ENCODE data around the gene ABR.
A peak's percentile ranks its signal among the peaks of the same experiment; 100 is the strongest.

ABR gene

DNA sequence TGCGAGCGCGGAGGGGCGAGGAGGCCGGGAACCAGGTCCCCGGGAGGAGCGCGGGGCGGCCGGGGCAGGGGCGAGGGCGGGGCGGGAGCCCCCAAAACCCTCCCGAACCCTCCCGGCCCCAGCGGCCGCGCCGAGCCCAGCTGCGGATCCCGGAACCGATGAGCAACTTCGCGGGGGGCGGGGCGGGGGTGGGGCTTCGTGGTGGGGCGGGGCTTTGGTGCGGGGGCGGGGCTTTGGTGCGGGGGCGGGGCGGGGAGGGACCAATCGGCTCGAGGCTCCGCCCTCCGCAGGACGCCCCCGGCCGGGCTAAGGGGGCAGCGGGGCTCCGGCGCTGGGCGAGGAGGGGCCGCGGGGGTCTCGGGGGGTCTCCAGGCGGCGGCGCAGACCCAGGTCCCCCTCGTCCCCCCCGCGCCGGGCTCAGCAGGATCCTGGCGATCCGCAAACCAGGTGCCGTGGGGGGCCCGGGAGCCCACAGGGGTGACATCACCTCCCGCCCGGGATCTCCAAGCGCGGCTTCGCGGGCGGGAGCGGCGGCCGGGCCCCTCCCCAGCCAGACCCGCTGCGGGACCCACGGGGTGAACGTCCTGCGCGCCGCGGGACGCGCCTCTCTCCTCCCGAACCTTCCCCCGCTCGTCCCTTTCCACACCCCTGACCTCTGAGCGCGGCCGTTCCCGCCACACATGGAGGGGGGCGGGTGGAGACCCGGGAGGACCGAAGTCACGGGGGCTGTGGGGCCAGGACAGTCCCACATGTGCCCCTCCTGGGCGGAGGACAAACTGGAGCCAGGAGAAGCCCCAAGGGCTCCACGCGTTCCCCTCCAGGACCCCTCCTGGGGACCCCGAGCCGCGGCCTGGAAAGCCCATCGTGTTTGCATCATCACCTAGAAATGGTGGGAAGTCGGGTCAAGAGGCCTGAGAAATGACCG lies at the start of gene ABR:
ABR (minus strand) TSS at position 164 of the 925 bp plus-strand sequence. CDS start 254 bp downstream, outside the sequence.
- Histone ChIP-seq H3K4me3 (ENCODE audit: low read length) (peak within 1 kb of the TSS; percentile 64), H3K9ac (ENCODE audit: low read length) (peak within 1 kb of the TSS; percentile 48), H3K36me3 (ENCODE audit: control insufficient read depth, low read depth, low read length) (no peaks in the 10 kb centered on the region), H3K9me3 (ENCODE audit: control insufficient read depth, low read depth, low read length) (no peaks in the 10 kb centered on the region), H3K4me1 (ENCODE audit: control insufficient read depth, low read depth, low read length) (peaks cover 6% of the 10 kb centered on the region), H3K27ac (ENCODE audit: low read length) (no peak within 1 kb of the TSS), H3K27me3 (ENCODE audit: control insufficient read depth, insufficient read depth, low read length) (peaks cover 46% of the 10 kb centered on the region)

GRCh38 chr17:1229349-1229899 lies 49.6 kb upstream of the ABR start:
- H3K9me3 ChIP-seq (ENCODE audit: control insufficient read depth, low read depth, low read length), result no peaks in the 10 kb centered on the region
- H3K27ac ChIP-seq (ENCODE audit: low read length), result no peak overlapping the region
- H3K4me1 ChIP-seq (ENCODE audit: control insufficient read depth, low read depth, low read length), result no peaks in the 10 kb centered on the region
- peaks cover 71% of the 10 kb centered on the region for H3K27me3 ChIP-seq (ENCODE audit: control insufficient read depth, insufficient read depth, low read length)
- no peaks in the 10 kb centered on the region for H3K36me3 ChIP-seq (ENCODE audit: control insufficient read depth, low read depth, low read length)
- peak overlapping the region; percentile 27 for H3K4me3 ChIP-seq (ENCODE audit: low read length)
- H3K9ac ChIP-seq (ENCODE audit: low read length), result no peak overlapping the region

GRCh38 chr17:1228781-1229348 lies 49.1 kb upstream of the ABR start:
- no peak overlapping the region for H3K4me3 ChIP-seq (ENCODE audit: low read length)
- H3K9ac ChIP-seq (ENCODE audit: low read length), result no peak overlapping the region
- peaks cover 71% of the 10 kb centered on the region for H3K27me3 ChIP-seq (ENCODE audit: control insufficient read depth, insufficient read depth, low read length)
- H3K9me3 ChIP-seq (ENCODE audit: control insufficient read depth, low read depth, low read length), result no peaks in the 10 kb centered on the region
- H3K27ac ChIP-seq (ENCODE audit: low read length), result no peak overlapping the region
- no peaks in the 10 kb centered on the region for H3K4me1 ChIP-seq (ENCODE audit: control insufficient read depth, low read depth, low read length)
- no peaks in the 10 kb centered on the region for H3K36me3 ChIP-seq (ENCODE audit: control insufficient read depth, low read depth, low read length)

DNA sequence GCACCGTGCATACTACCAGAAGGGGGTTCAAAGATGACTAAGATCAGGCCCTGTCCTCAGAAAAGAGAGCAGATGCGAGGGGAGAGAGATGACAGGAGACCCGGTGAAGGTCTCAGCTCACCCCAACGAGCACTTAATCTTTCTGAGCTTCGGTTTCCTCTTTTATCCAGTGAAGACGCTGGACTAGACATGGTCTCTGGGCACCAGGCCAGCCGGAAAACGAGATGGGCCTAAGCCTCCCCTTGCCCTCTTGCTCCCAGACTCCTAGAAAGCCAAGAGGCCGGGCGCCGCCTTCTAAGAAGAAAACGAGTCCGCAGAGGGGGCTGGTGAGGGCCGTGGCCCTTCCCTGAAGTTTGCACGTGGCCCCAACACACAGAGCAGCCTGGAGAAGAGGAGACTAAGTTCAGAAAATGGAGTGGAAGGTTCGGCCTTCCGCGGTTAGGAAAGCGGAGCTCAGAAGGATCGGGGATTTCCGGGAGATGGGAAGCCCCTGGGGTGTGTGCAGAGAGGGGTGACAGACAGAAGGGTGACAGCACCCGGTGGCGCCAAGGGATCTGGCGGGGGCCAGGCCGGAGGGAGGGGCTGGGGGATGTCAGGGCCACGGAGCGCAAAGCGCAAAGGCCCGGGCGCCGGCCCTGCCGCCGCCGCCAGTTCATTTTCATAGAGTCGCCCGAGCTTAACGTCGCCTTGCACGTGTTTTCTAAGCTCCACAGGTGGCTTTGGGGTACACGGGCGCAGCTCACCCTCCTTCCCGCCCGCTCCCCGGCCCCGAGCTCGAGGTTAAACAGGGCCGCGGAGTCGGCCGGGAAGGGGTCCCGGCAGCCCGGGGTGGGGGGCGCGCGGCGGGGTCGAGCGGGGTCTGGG lies 48.4 kb upstream of the ABR start:
- Histone ChIP-seq H3K36me3 (ENCODE audit: control insufficient read depth, low read depth, low read length) (no peaks in the 10 kb centered on the region), H3K9ac (ENCODE audit: low read length) (no peak overlapping the region), H3K27me3 (ENCODE audit: control insufficient read depth, insufficient read depth, low read length) (peaks cover 71% of the 10 kb centered on the region), H3K27ac (ENCODE audit: low read length) (no peak overlapping the region), H3K4me1 (ENCODE audit: control insufficient read depth, low read depth, low read length) (no peaks in the 10 kb centered on the region), H3K9me3 (ENCODE audit: control insufficient read depth, low read depth, low read length) (no peaks in the 10 kb centered on the region), H3K4me3 (ENCODE audit: low read length) (no peak overlapping the region)

DNA sequence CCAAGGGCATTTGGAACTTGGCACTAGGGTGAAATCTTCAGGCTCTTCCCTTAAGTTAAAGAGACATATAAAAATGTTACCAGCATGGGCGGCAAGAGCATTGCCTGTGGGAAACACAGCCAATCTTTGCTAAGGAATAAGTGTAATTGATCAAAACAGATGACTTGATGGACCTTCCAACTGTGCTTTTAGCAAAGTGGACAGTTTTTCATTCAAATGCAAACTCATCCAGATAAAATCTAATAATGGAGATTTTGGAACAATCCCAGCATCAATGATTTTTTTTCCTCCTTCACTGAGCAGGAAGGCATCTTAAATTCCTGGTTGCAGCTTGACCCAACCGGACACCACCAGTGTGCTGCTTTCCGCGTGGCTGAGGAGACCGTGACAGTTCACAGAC lies 47.6 kb upstream of the ABR start:
- H3K4me1 ChIP-seq (ENCODE audit: control insufficient read depth, low read depth, low read length), result no peaks in the 10 kb centered on the region
- no peaks in the 10 kb centered on the region for H3K9me3 ChIP-seq (ENCODE audit: control insufficient read depth, low read depth, low read length)
- no peak overlapping the region for H3K4me3 ChIP-seq (ENCODE audit: low read length)
- H3K36me3 ChIP-seq (ENCODE audit: control insufficient read depth, low read depth, low read length), result no peaks in the 10 kb centered on the region
- H3K9ac ChIP-seq (ENCODE audit: low read length), result no peak overlapping the region
- H3K27me3 ChIP-seq (ENCODE audit: control insufficient read depth, insufficient read depth, low read length), result peaks cover 70% of the 10 kb centered on the region
- H3K27ac ChIP-seq (ENCODE audit: low read length), result no peak overlapping the region

GRCh38 chr17:1226308-1226707 lies 46.5 kb upstream of the ABR start:
- Histone ChIP-seq H3K9me3 (ENCODE audit: control insufficient read depth, low read depth, low read length) (no peaks in the 10 kb centered on the region), H3K36me3 (ENCODE audit: control insufficient read depth, low read depth, low read length) (no peaks in the 10 kb centered on the region), H3K9ac (ENCODE audit: low read length) (no peak overlapping the region), H3K4me3 (ENCODE audit: low read length) (no peak overlapping the region), H3K27ac (ENCODE audit: low read length) (no peak overlapping the region), H3K4me1 (ENCODE audit: control insufficient read depth, low read depth, low read length) (no peaks in the 10 kb centered on the region), H3K27me3 (ENCODE audit: control insufficient read depth, insufficient read depth, low read length) (peaks cover 59% of the 10 kb centered on the region)

DNA sequence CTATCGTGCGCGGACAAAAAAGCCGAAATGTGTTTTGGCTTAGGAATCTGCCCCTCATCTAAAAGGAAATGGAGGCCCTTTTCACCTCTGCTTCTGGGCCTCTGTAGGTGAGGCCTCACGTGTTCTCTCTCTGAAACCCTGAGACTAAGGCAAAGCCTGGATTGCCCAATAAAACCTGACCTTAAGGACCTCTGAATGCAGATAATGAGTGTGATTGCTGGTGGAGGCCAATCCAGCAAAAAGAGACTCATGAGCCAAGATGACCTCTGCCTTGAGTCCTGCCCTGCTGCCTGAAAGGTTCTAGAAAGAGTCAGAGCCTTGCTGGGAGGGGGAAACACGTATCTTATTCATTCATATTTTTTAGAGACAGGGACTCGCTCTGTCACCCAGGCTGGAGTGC lies 44.5 kb upstream of the ABR start:
- no peak overlapping the region for H3K9ac ChIP-seq (ENCODE audit: low read length)
- no peaks in the 10 kb centered on the region for H3K4me1 ChIP-seq (ENCODE audit: control insufficient read depth, low read depth, low read length)
- H3K9me3 ChIP-seq (ENCODE audit: control insufficient read depth, low read depth, low read length), result no peaks in the 10 kb centered on the region
- no peak overlapping the region for H3K27ac ChIP-seq (ENCODE audit: low read length)
- H3K4me3 ChIP-seq (ENCODE audit: low read length), result no peak overlapping the region
- H3K27me3 ChIP-seq (ENCODE audit: control insufficient read depth, insufficient read depth, low read length), result peaks cover 39% of the 10 kb centered on the region
- no peaks in the 10 kb centered on the region for H3K36me3 ChIP-seq (ENCODE audit: control insufficient read depth, low read depth, low read length)

- Histone ChIP-seq H3K27me3 (ENCODE audit: control insufficient read depth, insufficient read depth, low read length) (peaks cover 33% of the 10 kb centered on the region), H3K4me1 (ENCODE audit: control insufficient read depth, low read depth, low read length) (no peaks in the 10 kb centered on the region), H3K9me3 (ENCODE audit: control insufficient read depth, low read depth, low read length) (no peaks in the 10 kb centered on the region), H3K4me3 (ENCODE audit: low read length) (no peak overlapping the region), H3K27ac (ENCODE audit: low read length) (no peak overlapping the region), H3K9ac (ENCODE audit: low read length) (no peak overlapping the region), H3K36me3 (ENCODE audit: control insufficient read depth, low read depth, low read length) (no peaks in the 10 kb centered on the region)
Observed at GRCh38 chr17:1223662-1224061, 43.9 kb upstream of the ABR start.

- no peak overlapping the region for H3K9ac ChIP-seq (ENCODE audit: low read length)
- no peak overlapping the region for H3K4me3 ChIP-seq (ENCODE audit: low read length)
- H3K27me3 ChIP-seq (ENCODE audit: control insufficient read depth, insufficient read depth, low read length), result peaks cover 19% of the 10 kb centered on the region
- H3K9me3 ChIP-seq (ENCODE audit: control insufficient read depth, low read depth, low read length), result no peaks in the 10 kb centered on the region
- H3K4me1 ChIP-seq (ENCODE audit: control insufficient read depth, low read depth, low read length), result no peaks in the 10 kb centered on the region
- H3K36me3 ChIP-seq (ENCODE audit: control insufficient read depth, low read depth, low read length), result no peaks in the 10 kb centered on the region
- no peak overlapping the region for H3K27ac ChIP-seq (ENCODE audit: low read length)
Observed at GRCh38 chr17:1222321-1222720, 42.5 kb upstream of the ABR start.

- Histone ChIP-seq H3K9ac (ENCODE audit: low read length) (no peak overlapping the region), H3K9me3 (ENCODE audit: control insufficient read depth, low read depth, low read length) (no peaks in the 10 kb centered on the region), H3K27me3 (ENCODE audit: control insufficient read depth, insufficient read depth, low read length) (peaks cover 8% of the 10 kb centered on the region), H3K4me1 (ENCODE audit: control insufficient read depth, low read depth, low read length) (no peaks in the 10 kb centered on the region), H3K27ac (ENCODE audit: low read length) (no peak overlapping the region), H3K36me3 (ENCODE audit: control insufficient read depth, low read depth, low read length) (no peaks in the 10 kb centered on the region), H3K4me3 (ENCODE audit: low read length) (no peak overlapping the region)
Observed at GRCh38 chr17:1221209-1221608, 41.4 kb upstream of the ABR start.

- Histone ChIP-seq H3K4me1 (ENCODE audit: control insufficient read depth, low read depth, low read length) (no peaks in the 10 kb centered on the region), H3K27me3 (ENCODE audit: control insufficient read depth, insufficient read depth, low read length) (no peaks in the 10 kb centered on the region), H3K9me3 (ENCODE audit: control insufficient read depth, low read depth, low read length) (no peaks in the 10 kb centered on the region), H3K9ac (ENCODE audit: low read length) (no peak overlapping the region), H3K36me3 (ENCODE audit: control insufficient read depth, low read depth, low read length) (no peaks in the 10 kb centered on the region), H3K27ac (ENCODE audit: low read length) (no peak overlapping the region), H3K4me3 (ENCODE audit: low read length) (no peak overlapping the region)
Observed at GRCh38 chr17:1220346-1220745, 40.6 kb upstream of the ABR start.

Data from iPS-18a (cell line).